GM23248 (cell line): ENCODE results near the gene ATXN3L.

Source experiments
- EZH2 ChIP-seq: fragments of 200-600 bp; sonication (generic); IDR thresholded peaks from 2 replicates; pipeline ENCODE4 v1.6.1; 2018; ENCODE audit warnings: antibody characterized with exemption, mild to moderate bottlenecking; ENCODE audit not compliant: insufficient read depth, poor library complexity, severe bottlenecking
- EZH2phosphoT487 ChIP-seq: fragments of 200-600 bp; sonication (generic); IDR thresholded peaks from 2 replicates; pipeline ENCODE4 v1.6.1; 2018; ENCODE audit warnings: antibody characterized with exemption, moderate library complexity, mild to moderate bottlenecking, low read depth; ENCODE audit not compliant: insufficient read depth

DNA sequence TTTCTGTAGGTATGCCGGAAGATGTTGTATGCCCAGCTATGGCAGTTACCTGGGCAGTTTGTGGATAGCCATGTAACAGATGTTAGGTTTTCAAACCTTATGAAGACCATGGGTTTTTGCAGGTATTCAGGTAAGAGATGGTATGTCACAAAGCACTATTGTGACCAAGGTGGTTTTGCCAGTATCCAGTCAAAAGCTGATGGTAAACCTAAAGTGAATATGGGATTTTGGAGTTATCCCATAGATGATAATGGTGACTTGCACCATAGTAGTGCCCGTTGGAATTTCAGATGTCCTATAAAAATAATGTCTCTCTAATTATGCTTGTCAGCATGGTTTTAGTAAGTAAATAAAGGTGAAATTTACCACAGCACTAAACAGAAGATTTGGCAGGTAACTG, at the start of gene ATXN3L:
- TF ChIP-seq EZH2phosphoT487 = no peak
- TF ChIP-seq EZH2 = no peak
